ENCODE measurements around the gene TNNI3K. TPM values are rescaled to one million over a fixed set of nuclear protein-coding genes. Genes with fewer than 3 reads are reported as not detected.

Gene TNNI3K, protein sequence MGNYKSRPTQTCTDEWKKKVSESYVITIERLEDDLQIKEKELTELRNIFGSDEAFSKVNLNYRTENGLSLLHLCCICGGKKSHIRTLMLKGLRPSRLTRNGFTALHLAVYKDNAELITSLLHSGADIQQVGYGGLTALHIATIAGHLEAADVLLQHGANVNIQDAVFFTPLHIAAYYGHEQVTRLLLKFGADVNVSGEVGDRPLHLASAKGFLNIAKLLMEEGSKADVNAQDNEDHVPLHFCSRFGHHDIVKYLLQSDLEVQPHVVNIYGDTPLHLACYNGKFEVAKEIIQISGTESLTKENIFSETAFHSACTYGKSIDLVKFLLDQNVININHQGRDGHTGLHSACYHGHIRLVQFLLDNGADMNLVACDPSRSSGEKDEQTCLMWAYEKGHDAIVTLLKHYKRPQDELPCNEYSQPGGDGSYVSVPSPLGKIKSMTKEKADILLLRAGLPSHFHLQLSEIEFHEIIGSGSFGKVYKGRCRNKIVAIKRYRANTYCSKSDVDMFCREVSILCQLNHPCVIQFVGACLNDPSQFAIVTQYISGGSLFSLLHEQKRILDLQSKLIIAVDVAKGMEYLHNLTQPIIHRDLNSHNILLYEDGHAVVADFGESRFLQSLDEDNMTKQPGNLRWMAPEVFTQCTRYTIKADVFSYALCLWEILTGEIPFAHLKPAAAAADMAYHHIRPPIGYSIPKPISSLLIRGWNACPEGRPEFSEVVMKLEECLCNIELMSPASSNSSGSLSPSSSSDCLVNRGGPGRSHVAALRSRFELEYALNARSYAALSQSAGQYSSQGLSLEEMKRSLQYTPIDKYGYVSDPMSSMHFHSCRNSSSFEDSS
- total RNA-seq: under 1 TPM in 1 of 2 donors, not detected in 1; 0.95 TPM

DNA sequence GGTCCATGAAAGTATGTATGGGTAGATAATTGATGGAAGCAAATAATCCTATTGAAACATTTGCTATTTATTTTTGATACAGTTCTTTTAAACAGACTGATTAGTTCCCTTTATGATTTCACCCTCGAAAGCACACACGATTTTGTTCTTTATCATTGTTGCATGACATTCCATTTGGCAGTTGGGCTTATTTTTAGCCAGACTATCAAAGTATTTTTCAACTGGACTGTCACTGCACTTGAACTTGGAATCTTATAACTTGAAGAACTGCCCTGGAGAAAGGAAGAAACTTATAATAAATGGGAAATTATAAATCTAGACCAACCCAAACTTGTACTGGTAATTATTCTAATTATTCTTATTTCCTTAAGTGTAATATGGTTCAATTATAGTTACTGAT, at the start of gene TNNI3K:
Gene TNNI3K, plus strand, starts transcription at position 235 of the 400 bp plus-strand sequence. Its CDS starts 65 bp downstream, at position 300.
- Mint-ChIP-seq H3K36me3 (ENCODE audit: insufficient read depth in 2 of 2) (peaks cover 0 to 1% of the 10 kb centered on the region in 2 donors), H3K9me3 (peaks cover 4 to 5% of the 10 kb centered on the region in 2 donors), H3K4me1 (ENCODE audit: low read depth) (no peaks in the 10 kb centered on the region), H3K27me3 (ENCODE audit: low read depth) (no peaks in the 10 kb centered on the region), H3K27ac (no peak within 1 kb of the TSS), H3K4me3 (no peak within 1 kb of the TSS)
- ATAC-seq (replicated peaks in 1 of 2) (no peak), DNase-seq (no peak)

DNA sequence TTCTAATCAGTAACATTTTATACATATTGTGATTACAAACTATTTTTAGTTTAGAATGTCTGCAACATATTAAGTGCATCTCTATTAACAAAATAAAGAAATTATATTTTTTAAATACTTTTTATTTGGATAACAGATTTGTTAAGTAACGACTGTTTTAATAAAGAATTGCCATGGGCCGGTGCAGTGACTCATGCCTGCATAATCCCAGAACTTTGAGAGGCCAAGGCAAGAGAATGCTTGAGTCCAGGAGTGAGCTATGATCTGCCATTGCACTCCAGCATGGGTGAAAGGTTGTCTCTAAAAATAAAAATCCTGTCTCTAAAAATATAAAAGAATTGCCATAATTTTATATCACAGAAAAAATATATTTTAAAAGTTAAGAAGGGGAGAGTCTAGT, 41.3 kb upstream of the TNNI3K start:
- no peak overlapping the region for H3K27ac Mint-ChIP-seq
- H3K9me3 Mint-ChIP-seq: peaks cover 2 to 3% of the 10 kb centered on the region in 2 donors
- H3K4me3 Mint-ChIP-seq: no peak overlapping the region
- H3K27me3 Mint-ChIP-seq (ENCODE audit: low read depth): no peaks in the 10 kb centered on the region
- no peak for ATAC-seq (replicated peaks in 1 of 2)
- H3K36me3 Mint-ChIP-seq (ENCODE audit: insufficient read depth in 2 of 2): peaks cover 3 to 8% of the 10 kb centered on the region in 2 donors
- peaks cover 8% of the 10 kb centered on the region for H3K4me1 Mint-ChIP-seq (ENCODE audit: low read depth)
- DNase-seq: no peak

DNA sequence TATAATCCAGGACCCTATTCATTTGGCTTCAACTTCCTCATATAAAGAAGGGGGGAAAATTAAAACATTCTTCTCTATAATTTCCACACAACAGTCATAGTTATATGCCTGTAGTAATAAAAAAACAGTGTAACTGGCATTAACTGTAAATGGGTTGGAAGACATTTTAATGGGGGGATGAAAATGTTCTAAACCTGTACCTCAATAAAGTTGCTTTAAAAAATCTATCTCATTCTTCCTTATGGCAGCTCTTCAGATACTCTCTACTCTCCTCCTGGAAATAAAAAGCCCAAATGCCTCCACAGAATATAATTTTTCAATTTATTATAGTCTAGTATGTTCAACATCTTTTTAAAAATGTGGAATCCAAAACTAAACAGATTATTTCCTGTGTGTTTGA, 39.8 kb upstream of the TNNI3K start:
- DNase-seq (no peak), ATAC-seq (replicated peaks in 1 of 2) (no peak)
- no peaks in the 10 kb centered on the region for H3K27me3 Mint-ChIP-seq (ENCODE audit: low read depth)
- no peaks in the 10 kb centered on the region for H3K9me3 Mint-ChIP-seq
- H3K36me3 Mint-ChIP-seq (ENCODE audit: insufficient read depth in 2 of 2): peaks cover under 1 to 1% of the 10 kb centered on the region in 2 donors
- peaks cover 12% of the 10 kb centered on the region for H3K4me1 Mint-ChIP-seq (ENCODE audit: low read depth)
- H3K27ac Mint-ChIP-seq: no peak overlapping the region
- no peak overlapping the region for H3K4me3 Mint-ChIP-seq

DNA sequence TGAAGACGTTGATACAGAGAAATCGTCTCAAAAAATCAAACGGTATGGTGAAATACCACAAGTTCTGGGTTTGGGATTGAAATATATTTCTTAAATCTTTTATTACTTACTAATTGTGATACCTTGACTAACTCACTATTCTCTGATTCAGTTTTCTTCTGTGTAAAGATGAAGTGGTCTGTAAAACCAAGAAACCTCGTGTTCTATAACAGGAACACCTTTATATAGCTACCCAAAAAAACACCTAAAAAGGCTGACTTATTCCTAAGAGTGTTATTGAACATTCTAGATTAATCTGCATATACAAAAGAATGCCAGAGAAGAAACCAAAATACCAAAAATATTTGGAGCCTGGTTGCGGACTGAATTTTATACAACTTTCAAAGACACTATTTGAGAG, 37.9 kb upstream of the TNNI3K start:
- H3K27me3 Mint-ChIP-seq (ENCODE audit: low read depth): no peaks in the 10 kb centered on the region
- peak overlapping the region; percentile 98 for H3K27ac Mint-ChIP-seq
- H3K36me3 Mint-ChIP-seq (ENCODE audit: insufficient read depth in 2 of 2): peaks cover 0 to 2% of the 10 kb centered on the region in 2 donors
- peak overlapping the region; percentile 90 to 95 for H3K4me3 Mint-ChIP-seq
- DNase-seq (no peak), ATAC-seq (replicated peaks in 1 of 2) (peak in 1 of 2 donors; percentile 13)
- no peaks in the 10 kb centered on the region for H3K9me3 Mint-ChIP-seq
- peaks cover 12% of the 10 kb centered on the region for H3K4me1 Mint-ChIP-seq (ENCODE audit: low read depth)

DNA sequence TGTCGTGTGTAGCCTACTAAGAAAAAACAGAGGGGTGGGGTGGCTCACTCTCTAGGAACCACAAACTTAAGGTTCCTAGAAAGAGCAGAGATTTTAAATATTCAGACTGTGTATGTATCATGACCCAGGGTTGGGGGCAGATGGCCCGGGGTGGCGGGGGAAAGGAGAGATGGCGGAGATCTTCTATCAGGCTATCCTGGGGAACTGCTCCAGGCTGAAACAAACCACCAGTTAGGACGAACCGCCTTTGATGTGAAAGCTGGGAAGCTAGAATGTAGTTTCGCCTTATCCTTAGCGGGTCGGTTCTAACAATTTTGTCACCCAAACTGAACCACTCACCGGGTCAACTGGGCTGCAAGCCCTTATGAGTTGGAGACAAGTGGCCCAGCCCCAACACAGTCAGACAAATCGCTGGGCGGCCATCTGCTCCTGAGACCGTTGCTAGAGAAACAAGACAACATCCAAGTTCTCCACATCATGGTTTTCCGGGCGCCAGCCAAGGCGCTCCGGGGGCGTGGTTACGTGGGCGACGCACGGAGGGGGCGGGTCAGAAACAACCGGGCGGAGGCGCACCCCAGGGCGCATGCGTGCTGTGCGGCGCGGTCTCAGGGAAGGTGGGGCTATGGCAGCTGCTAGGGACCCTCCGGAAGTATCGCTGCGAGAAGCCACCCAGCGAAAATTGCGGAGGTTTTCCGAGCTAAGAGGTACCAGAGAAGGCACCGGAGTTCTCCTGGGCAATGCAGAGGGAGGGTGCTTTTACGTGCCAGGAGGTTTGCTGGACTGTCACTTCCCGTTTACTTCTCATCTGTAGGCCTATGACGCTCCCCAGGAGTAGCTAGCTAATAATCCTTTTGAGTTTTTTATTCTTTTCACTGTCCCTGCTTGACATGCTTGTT, 37.3 kb upstream of the TNNI3K start, which contains the start of the genes FPGT and LRRIQ3:
Gene FPGT, plus strand, starts transcription at position 586 of the 896 bp plus-strand sequence. Its CDS starts 37 bp downstream, at position 623.
Gene LRRIQ3, minus strand, starts transcription at position 520 of the 896 bp plus-strand sequence. CDS start 14,492 bp downstream, outside the sequence.
- H3K9me3 Mint-ChIP-seq: no peaks in the 10 kb centered on the region
- no peaks in the 10 kb centered on the region for H3K27me3 Mint-ChIP-seq (ENCODE audit: low read depth)
- peaks cover 12% of the 10 kb centered on the region for H3K4me1 Mint-ChIP-seq (ENCODE audit: low read depth)
- peak within 1 kb of the TSS; percentile 90 to 95 for H3K4me3 Mint-ChIP-seq
- peak within 1 kb of the TSS; percentile 98 for H3K27ac Mint-ChIP-seq
- peak; percentile 94 to 96 for ATAC-seq (replicated peaks in 1 of 2)
- H3K36me3 Mint-ChIP-seq (ENCODE audit: insufficient read depth in 2 of 2): peaks cover 0 to 2% of the 10 kb centered on the region in 2 donors
- peak; percentile 94 to 96 for DNase-seq

DNA sequence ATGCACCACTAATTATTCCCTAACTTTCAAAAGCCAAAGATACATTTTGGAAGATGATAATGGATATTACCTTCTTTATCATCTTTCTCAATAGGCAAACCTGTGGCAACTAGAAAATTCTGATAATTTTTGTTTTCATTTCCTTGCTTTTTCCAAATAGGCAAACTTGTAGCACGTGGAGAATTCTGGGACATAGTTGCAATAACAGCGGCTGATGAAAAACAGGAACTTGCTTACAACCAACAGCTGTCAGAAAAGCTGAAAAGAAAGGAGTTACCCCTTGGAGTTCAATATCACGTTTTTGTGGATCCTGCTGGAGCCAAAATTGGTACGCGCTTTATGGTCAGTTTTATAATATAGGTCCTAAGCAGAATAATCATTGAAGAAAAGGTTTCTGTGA, 35.7 kb upstream of the TNNI3K start:
- DNase-seq (no peak), ATAC-seq (replicated peaks in 1 of 2) (no peak)
- Mint-ChIP-seq H3K36me3 (ENCODE audit: insufficient read depth in 2 of 2) (peaks cover 0 to 2% of the 10 kb centered on the region in 2 donors), H3K9me3 (no peaks in the 10 kb centered on the region), H3K4me1 (ENCODE audit: low read depth) (peaks cover 12% of the 10 kb centered on the region), H3K4me3 (peak overlapping the region; percentile 90 to 95), H3K27ac (peak overlapping the region; percentile 98), H3K27me3 (ENCODE audit: low read depth) (no peaks in the 10 kb centered on the region)

DNA sequence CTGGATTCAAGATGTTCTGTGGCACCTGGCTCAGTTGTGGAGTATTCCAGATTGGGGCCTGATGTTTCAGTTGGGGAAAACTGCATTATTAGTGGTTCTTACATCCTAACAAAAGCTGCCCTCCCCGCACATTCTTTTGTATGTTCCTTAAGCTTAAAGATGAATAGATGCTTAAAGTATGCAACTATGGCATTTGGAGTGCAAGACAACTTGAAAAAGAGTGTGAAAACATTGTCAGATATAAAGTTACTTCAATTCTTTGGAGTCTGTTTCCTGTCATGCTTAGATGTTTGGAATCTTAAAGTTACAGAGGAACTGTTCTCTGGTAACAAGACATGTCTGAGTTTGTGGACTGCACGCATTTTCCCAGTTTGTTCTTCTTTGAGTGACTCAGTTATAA, 29.9 kb upstream of the TNNI3K start:
- Mint-ChIP-seq H3K9me3 (no peaks in the 10 kb centered on the region), H3K4me3 (no peak overlapping the region), H3K27ac (no peak overlapping the region), H3K27me3 (ENCODE audit: low read depth) (no peaks in the 10 kb centered on the region), H3K36me3 (ENCODE audit: insufficient read depth in 2 of 2) (peaks cover 0 to 2% of the 10 kb centered on the region in 2 donors), H3K4me1 (ENCODE audit: low read depth) (no peaks in the 10 kb centered on the region)
- ATAC-seq (replicated peaks in 1 of 2) (no peak), DNase-seq (no peak)

DNA sequence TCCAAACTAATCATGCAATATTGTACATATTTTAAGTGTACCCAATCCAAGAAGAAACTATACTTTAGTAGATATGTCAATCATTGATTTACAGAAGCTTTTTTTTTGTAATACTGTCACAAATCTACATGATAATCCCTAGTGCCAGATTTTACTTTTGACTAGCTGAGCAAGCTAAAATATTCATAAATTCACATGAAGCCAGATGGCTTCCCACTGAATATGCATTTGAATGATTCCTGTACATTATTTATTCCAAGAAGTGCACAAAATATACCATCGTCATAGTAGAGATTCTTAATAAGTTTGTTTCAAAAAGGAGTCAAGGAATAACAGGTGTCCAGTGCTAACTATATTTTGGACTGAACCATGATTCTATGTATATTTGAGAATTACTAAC, 20.0 kb upstream of the TNNI3K start:
- DNase-seq: no peak
- H3K4me3 Mint-ChIP-seq: no peak overlapping the region

DNA sequence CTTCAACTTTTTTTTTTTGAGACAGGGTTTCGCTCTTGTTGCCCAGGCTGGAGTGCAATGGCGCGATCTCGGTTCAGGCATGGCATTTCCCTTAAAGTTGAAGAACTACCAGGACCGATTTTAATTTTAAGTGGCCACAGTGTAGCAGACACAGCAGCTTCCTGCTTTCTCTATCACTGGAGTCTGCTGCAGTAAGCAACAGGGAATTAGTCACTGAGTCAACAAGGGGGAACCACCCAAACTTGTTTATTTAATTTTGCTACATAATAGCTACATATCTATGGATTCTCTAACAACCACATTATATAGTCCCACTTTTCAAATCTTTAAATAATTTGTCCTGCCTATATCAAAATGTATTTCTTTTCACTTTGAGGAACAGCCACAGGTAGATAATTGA, 12.5 kb upstream of the TNNI3K start:
- no peak overlapping the region for H3K4me3 Mint-ChIP-seq
- H3K27ac Mint-ChIP-seq: no peak overlapping the region
- H3K36me3 Mint-ChIP-seq (ENCODE audit: insufficient read depth in 2 of 2): peaks cover 9 to 15% of the 10 kb centered on the region in 2 donors
- H3K27me3 Mint-ChIP-seq (ENCODE audit: low read depth): no peaks in the 10 kb centered on the region
- H3K9me3 Mint-ChIP-seq: peaks cover 14 to 17% of the 10 kb centered on the region in 2 donors
- no peak for DNase-seq
- H3K4me1 Mint-ChIP-seq (ENCODE audit: low read depth): no peaks in the 10 kb centered on the region
- no peak for ATAC-seq (replicated peaks in 1 of 2)

More for the DNA sequence above, 20.0 kb upstream of the TNNI3K start:
- Mint-ChIP-seq H3K27me3 (ENCODE audit: low read depth) (no peaks in the 10 kb centered on the region), H3K27ac (no peak overlapping the region), H3K4me1 (ENCODE audit: low read depth) (no peaks in the 10 kb centered on the region), H3K36me3 (ENCODE audit: insufficient read depth in 2 of 2) (no peaks in the 10 kb centered on the region), H3K9me3 (no peaks in the 10 kb centered on the region)
- ATAC-seq (replicated peaks in 1 of 2): no peak

DNA sequence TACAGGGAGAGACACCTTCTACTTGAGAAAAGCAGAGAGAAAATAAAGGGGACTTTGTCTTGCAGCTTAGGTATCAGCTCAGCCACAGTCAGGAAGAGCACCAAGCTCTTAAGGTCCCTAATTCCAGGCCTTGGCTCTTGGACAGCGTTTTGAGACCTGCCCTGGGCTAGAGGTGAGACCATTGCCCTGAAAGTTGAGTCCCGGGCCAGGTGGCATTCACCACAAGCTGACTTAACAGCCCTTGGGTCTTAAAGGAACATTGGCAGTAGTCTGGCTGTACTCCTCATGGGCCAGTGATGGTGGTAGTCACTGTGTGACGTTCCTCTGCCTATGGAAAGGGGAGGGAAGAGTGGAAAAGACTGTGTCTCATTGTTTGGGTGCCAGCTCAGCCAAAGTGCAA, 11.7 kb upstream of the TNNI3K start:
- H3K27me3 Mint-ChIP-seq (ENCODE audit: low read depth): no peaks in the 10 kb centered on the region
- no peak overlapping the region for H3K27ac Mint-ChIP-seq
- no peaks in the 10 kb centered on the region for H3K4me1 Mint-ChIP-seq (ENCODE audit: low read depth)
- H3K4me3 Mint-ChIP-seq: no peak overlapping the region
- peaks cover 11 to 16% of the 10 kb centered on the region in 2 donors for H3K36me3 Mint-ChIP-seq (ENCODE audit: insufficient read depth in 2 of 2)
- DNase-seq (no peak), ATAC-seq (replicated peaks in 1 of 2) (no peak)
- peaks cover 17 to 18% of the 10 kb centered on the region in 2 donors for H3K9me3 Mint-ChIP-seq

DNA sequence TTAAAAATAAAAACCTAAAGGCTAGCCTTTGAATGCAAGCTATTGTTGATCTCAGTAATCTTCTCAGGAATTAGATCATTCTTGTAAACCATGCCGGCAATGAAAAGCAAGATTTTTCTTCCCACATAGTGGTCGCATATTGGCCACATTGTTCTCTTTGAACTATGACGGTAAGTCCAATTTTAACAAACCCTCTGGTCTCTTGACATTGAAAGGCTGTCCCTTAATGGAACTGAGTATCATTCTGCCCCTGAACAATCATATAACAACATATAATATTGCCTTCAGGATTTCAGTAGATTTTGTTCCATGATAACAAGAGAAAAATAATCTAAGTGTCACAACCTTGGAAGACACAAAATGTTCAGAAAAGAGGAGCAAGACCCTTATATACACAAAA, 1.3 kb downstream of the TNNI3K start:
- Mint-ChIP-seq H3K9me3 (peaks cover 3 to 5% of the 10 kb centered on the region in 2 donors), H3K4me1 (ENCODE audit: low read depth) (no peaks in the 10 kb centered on the region), H3K27me3 (ENCODE audit: low read depth) (no peaks in the 10 kb centered on the region), H3K27ac (no peak overlapping the region), H3K4me3 (no peak overlapping the region), H3K36me3 (ENCODE audit: insufficient read depth in 2 of 2) (peaks cover 0 to 1% of the 10 kb centered on the region in 2 donors)
- ATAC-seq (replicated peaks in 1 of 2) (no peak), DNase-seq (no peak)

DNA sequence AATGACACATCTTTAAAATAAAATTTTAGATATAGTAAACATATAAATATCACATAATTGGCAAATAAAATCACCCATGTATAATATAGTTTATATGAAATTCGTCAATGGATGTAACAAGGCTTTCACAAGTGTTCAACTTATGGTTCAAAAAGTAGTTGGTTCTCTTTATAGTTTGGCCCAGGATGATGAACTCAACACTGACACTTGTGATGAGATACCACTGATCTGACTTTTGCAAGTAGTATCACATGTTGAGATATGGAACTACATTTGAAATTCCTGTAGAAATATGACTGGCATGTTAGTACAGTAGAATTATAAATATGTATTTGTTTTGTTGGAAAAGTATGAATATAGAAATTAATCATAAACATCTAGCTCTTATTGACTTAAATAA, 1.8 kb downstream of the TNNI3K start:
- Mint-ChIP-seq H3K36me3 (ENCODE audit: insufficient read depth in 2 of 2) (peaks cover 0 to 1% of the 10 kb centered on the region in 2 donors), H3K27me3 (ENCODE audit: low read depth) (no peaks in the 10 kb centered on the region), H3K9me3 (peaks cover 3 to 5% of the 10 kb centered on the region in 2 donors), H3K4me3 (no peak overlapping the region), H3K4me1 (ENCODE audit: low read depth) (no peaks in the 10 kb centered on the region), H3K27ac (no peak overlapping the region)
- DNase-seq (no peak), ATAC-seq (replicated peaks in 1 of 2) (no peak)
